HG03378 (cell line): ENCODE data around the gene CTNNA3.
"Not testable (repeated sequence)": the region's sequence is repeated elsewhere in the genome, so short reads cannot be mapped to it uniquely, and the experiment has no call there.

ENCODE experiments used
- ATAC-seq: cut with Tn5 transposase; IDR thresholded peaks from one replicate; pipeline ENCODE4 v1.9.1; 2021; ENCODE audit warnings: mild to moderate bottlenecking, moderate library complexity; ENCODE audit not compliant: unreplicated experiment

CTNNA3 gene

GRCh38 chr10:67518756-67519155, 177.2 kb downstream of the CTNNA3 start:
- no peak for ATAC-seq

GRCh38 chr10:67518043-67518442, 178.0 kb downstream of the CTNNA3 start:
- no peak for ATAC-seq

GRCh38 chr10:67506757-67507091, 189.3 kb downstream of the CTNNA3 start:
- no peak for ATAC-seq

GRCh38 chr10:67506083-67506756, 189.8 kb downstream of the CTNNA3 start:
- no peak for ATAC-seq

GRCh38 chr10:67492317-67493019, 203.5 kb downstream of the CTNNA3 start:
- no peak for ATAC-seq

GRCh38 chr10:67487906-67488619, 207.9 kb downstream of the CTNNA3 start:
- no peak for ATAC-seq

- no peak for ATAC-seq
Measured at GRCh38 chr10:67487199-67487598, 208.8 kb downstream of the CTNNA3 start.

GRCh38 chr10:67477868-67478267, 218.1 kb downstream of the CTNNA3 start:
- ATAC-seq: no peak

GRCh38 chr10:67476201-67476600, 219.8 kb downstream of the CTNNA3 start:
- ATAC-seq: no peak

- no peak for ATAC-seq
Measured at GRCh38 chr10:67473850-67474633, 222.0 kb downstream of the CTNNA3 start.

- peak; percentile 53 for ATAC-seq
Measured at GRCh38 chr10:67471022-67471421, 225.0 kb downstream of the CTNNA3 start.

- ATAC-seq: no peak
Measured at GRCh38 chr10:67464278-67464677, 231.7 kb downstream of the CTNNA3 start.

- no peak for ATAC-seq
Measured at GRCh38 chr10:67452892-67453291, 243.1 kb downstream of the CTNNA3 start.

- ATAC-seq: no peak
Measured at GRCh38 chr10:67438605-67439304, 257.2 kb downstream of the CTNNA3 start.

- no peak for ATAC-seq
Measured at GRCh38 chr10:67433276-67433675, 262.7 kb downstream of the CTNNA3 start.

GRCh38 chr10:67402620-67403019, 293.4 kb downstream of the CTNNA3 start:
- no peak for ATAC-seq

GRCh38 chr10:67401711-67402110, 294.3 kb downstream of the CTNNA3 start:
- ATAC-seq: no peak

- not testable (repeated sequence) for ATAC-seq
Measured at GRCh38 chr10:67386841-67387533, 309.0 kb downstream of the CTNNA3 start.

- ATAC-seq: no peak
Measured at GRCh38 chr10:67386260-67386659, 309.7 kb downstream of the CTNNA3 start.

GRCh38 chr10:67385566-67385965, 310.4 kb downstream of the CTNNA3 start:
- ATAC-seq: no peak
